Neuronal stem cell (in vitro differentiated cells): ENCODE measurements around the gene DHX34.
A peak's percentile ranks its signal among the peaks of the same experiment; 100 is the strongest.

Source experiments
- DNase-seq: peaks from one replicate; pipeline ENCODE4 v3.0.0-alpha.2; 2013; ENCODE audit warnings: low spot score
- H2AFZ ChIP-seq: one replicate; pipeline ENCODE4 v1.6.1; 2013; ENCODE audit warnings: mild to moderate bottlenecking, low read length, inconsistent platforms
- H2AK5ac ChIP-seq: 2 replicates; pipeline ENCODE4 v1.6.1; 2013; ENCODE audit warnings: low read depth, mild to moderate bottlenecking, inconsistent platforms, low read length, moderate library complexity, mixed read lengths
- H2BK120ac ChIP-seq: 2 replicates; pipeline ENCODE4 v1.6.1; 2013; ENCODE audit warnings: low read depth, mild to moderate bottlenecking, inconsistent platforms, low read length, moderate library complexity, mixed read lengths
- H2BK12ac ChIP-seq: one replicate; pipeline ENCODE4 v1.6.1; 2013; ENCODE audit warnings: low read length, inconsistent platforms
- H2BK15ac ChIP-seq: 2 replicates; pipeline ENCODE4 v1.6.1; 2013; ENCODE audit warnings: mild to moderate bottlenecking, low read length, inconsistent platforms, mixed read lengths
- H2BK5ac ChIP-seq: one replicate; pipeline ENCODE4 v1.6.1; 2013; ENCODE audit warnings: inconsistent platforms, mild to moderate bottlenecking, low read length, moderate library complexity
- H3K14ac ChIP-seq: one replicate; pipeline ENCODE4 v1.6.1; 2013; ENCODE audit warnings: low read length, inconsistent platforms
- H3K18ac ChIP-seq: 2 replicates; pipeline ENCODE4 v1.6.1; 2013; ENCODE audit warnings: low read length, inconsistent platforms
- H3K23ac ChIP-seq: 2 replicates; pipeline ENCODE4 v1.6.1; 2013; ENCODE audit warnings: low read depth, mild to moderate bottlenecking, mixed read lengths, low read length, inconsistent platforms; ENCODE audit not compliant: poor library complexity
- H3K27ac ChIP-seq: replicated peaks from 3 replicates; pipeline ENCODE4 v1.5.1; 2013; ENCODE audit warnings: low read length, inconsistent platforms
- H3K27me3 ChIP-seq, 3 experiments: 2 replicates each; pipeline ENCODE4 v1.6.1; 2013; ENCODE audit warnings: low read length in 3 of 3, mild to moderate bottlenecking in 2 of 3, inconsistent platforms in 1 of 3, low read depth in 1 of 3, mixed read lengths in 1 of 3, moderate library complexity in 1 of 3; ENCODE audit not compliant: control insufficient read depth in 3 of 3, insufficient read depth in 3 of 3
- H3K36me3 ChIP-seq, 2 donors: replicated peaks in 1 of 2; 2 replicates each; pipeline ENCODE4 v1.6.1; 2013; ENCODE audit warnings: low read length in 2 of 2; ENCODE audit not compliant: control insufficient read depth in 2 of 2, insufficient read depth in 2 of 2
- H3K4ac ChIP-seq: 2 replicates; pipeline ENCODE4 v1.6.1; 2013; ENCODE audit warnings: inconsistent platforms, mild to moderate bottlenecking, low read length, moderate library complexity
- H3K4me1 ChIP-seq, 2 donors: 1 replicate in 1 of 2; 2 replicates in 1 of 2; pipeline ENCODE4 v1.6.1; 2013; ENCODE audit warnings: low read length in 2 of 2, low read depth in 1 of 2; ENCODE audit not compliant: control insufficient read depth in 2 of 2, insufficient read depth in 1 of 2
- H3K4me2 ChIP-seq: one replicate; pipeline ENCODE4 v1.6.1; 2013; ENCODE audit warnings: mild to moderate bottlenecking, low read length, inconsistent platforms; ENCODE audit not compliant: insufficient read depth, poor library complexity, severe bottlenecking
- H3K4me3 ChIP-seq, 2 donors: 2 replicates each; pipeline ENCODE4 v1.5.1; 2013; ENCODE audit warnings: low read length in 2 of 2, mild to moderate bottlenecking in 2 of 2, inconsistent platforms in 1 of 2, moderate library complexity in 1 of 2
- H3K79me1 ChIP-seq: one replicate; pipeline ENCODE4 v1.6.1; 2013; ENCODE audit warnings: low read depth, mild to moderate bottlenecking, inconsistent platforms, low read length, moderate library complexity
- H3K9ac ChIP-seq: one replicate; pipeline ENCODE4 v1.6.1; 2013; ENCODE audit warnings: mild to moderate bottlenecking, low read depth, low read length, inconsistent platforms; ENCODE audit not compliant: poor library complexity
- H3K9me3 ChIP-seq, 2 donors: replicated peaks in 1 of 2; 2 replicates each; pipeline versions ENCODE3 to v1.6.1; 2013; ENCODE audit warnings: low read length in 2 of 2, mild to moderate bottlenecking in 2 of 2, inconsistent platforms in 1 of 2, low read depth in 1 of 2, mixed read lengths in 1 of 2, moderate library complexity in 1 of 2; ENCODE audit not compliant: control insufficient read depth in 2 of 2, insufficient read depth in 1 of 2
- H4K8ac ChIP-seq: one replicate; pipeline ENCODE4 v1.6.1; 2013; ENCODE audit warnings: low read depth, mild to moderate bottlenecking, inconsistent platforms, low read length, moderate library complexity
- H4K91ac ChIP-seq: one replicate; pipeline ENCODE4 v1.6.1; 2013; ENCODE audit warnings: low read length, low read depth, mild to moderate bottlenecking, inconsistent platforms; ENCODE audit not compliant: poor library complexity
- WGBS, 2 donors: extraction: QIAGEN DNeasy Blood & Tissue Kit; methylation state at CpG; one replicate each; pipeline ENCODE4 v1.1.7; 2013; ENCODE audit warnings: missing lambda C conversion rate in 2 of 2, mixed read lengths in 1 of 2; ENCODE audit not compliant: insufficient read length in 2 of 2, insufficient replicate concordance in 1 of 2; ENCODE audit errors: extremely low coverage in 2 of 2; 5-methylcytosine and 5-hydroxymethylcytosine counted together

Gene DHX34

DNA sequence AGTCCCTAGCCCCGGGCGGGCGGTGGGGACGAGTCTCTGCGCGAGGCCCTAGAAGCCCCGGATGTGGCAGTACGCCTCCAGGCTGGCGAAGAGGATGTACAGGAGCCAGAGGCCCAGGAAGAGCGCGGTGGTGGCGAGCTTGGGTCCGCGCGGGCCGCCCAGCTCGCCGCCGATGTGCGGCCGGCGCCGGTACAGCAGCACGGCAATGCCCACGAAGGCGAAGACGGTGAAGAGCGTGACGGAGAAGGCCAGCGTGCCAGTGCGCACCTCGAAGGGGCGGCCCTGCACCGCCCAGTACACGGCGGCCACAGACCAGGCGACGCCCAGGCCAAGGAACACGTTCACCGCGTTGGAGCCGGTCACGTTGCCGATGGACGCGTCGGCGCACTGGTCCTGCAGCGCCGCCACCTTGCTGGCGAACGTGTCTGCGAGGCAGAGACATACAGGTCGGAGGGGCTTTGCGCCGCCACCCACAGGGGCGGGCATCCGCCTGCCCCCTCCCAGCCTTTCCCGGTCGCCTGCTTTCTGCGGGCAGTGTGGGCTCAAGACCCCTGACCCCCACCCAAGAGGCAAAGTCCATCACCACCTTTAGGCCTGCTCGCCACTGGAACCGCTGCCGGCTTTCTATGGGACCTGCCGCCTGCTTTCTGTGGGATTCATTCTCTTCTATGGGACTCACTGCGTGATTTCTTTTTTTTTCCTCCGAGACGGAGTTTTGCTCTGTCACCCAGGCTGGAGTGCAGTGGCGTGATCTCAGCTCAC lies 81.1 kb downstream of the DHX34 start:
- H2BK15ac ChIP-seq, result peak overlapping the region; percentile 30
- H3K4ac ChIP-seq, result no peak overlapping the region
- peaks cover 5 to 28% (median 9%) of the 10 kb centered on the region in 3 experiments for H3K27me3 ChIP-seq
- H2AK5ac ChIP-seq, result peak overlapping the region; percentile 83
- H3K4me1 ChIP-seq, result peaks cover 15 to 18% of the 10 kb centered on the region in 2 donors
- peak overlapping the region; percentile 51 for H2AFZ ChIP-seq
- peak overlapping the region; percentile 73 for H3K4me2 ChIP-seq
- no peak overlapping the region for H4K91ac ChIP-seq
- WGBS, 2 donors, result no CpG with 5 or more reads among the region's 69 CpGs
- no peaks in the 10 kb centered on the region for H3K9me3 ChIP-seq
- H3K36me3 ChIP-seq, result no peaks in the 10 kb centered on the region
- peak overlapping the region; percentile 67 for H2BK12ac ChIP-seq
- H3K9ac ChIP-seq, result peak overlapping the region; percentile 96
- peak overlapping the region; percentile 90 for H3K23ac ChIP-seq
- peak overlapping the region; percentile 96 for H3K18ac ChIP-seq
- no peak overlapping the region for H3K14ac ChIP-seq
- H2BK120ac ChIP-seq, result peak overlapping the region; percentile 50
- no peaks in the 10 kb centered on the region for H3K79me1 ChIP-seq
- H3K27ac ChIP-seq, result no peak overlapping the region
- H3K4me3 ChIP-seq, result peak overlapping the region in 1 of 2 donors; percentile 73
- DNase-seq, result no peak
- no peak overlapping the region for H2BK5ac ChIP-seq
- peak overlapping the region; percentile 19 for H4K8ac ChIP-seq

DNA sequence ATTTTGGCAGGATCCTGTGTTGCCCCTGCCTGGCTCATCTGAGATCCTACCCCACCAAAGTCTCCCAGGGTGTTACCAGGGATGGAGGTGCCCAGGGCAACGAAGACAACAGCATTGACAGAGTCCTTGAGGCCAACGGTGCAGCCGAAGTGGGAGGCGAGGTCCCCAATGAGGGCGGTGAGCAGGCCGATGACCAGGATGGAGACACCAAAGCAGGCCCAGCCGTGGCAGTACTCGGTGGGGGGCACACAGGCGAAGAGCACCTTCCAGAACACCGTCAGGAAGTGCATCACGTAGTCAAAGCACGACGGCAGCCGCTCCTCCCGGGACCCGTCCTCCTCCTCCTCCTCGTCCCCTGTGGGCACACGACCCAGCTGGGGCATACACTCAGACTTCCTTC lies 83.0 kb downstream of the DHX34 start:
- Histone ChIP-seq H3K79me1 (no peaks in the 10 kb centered on the region), H4K8ac (no peak overlapping the region), H3K36me3 (no peaks in the 10 kb centered on the region), H3K14ac (no peak overlapping the region), H3K9ac (no peak overlapping the region), H3K4me1 (peaks cover 15 to 20% of the 10 kb centered on the region in 2 donors), H4K91ac (no peak overlapping the region), H3K18ac (no peak overlapping the region), H2AK5ac (peak overlapping the region; percentile 31), H3K27ac (no peak overlapping the region), H2BK12ac (no peak overlapping the region), H3K4me2 (no peak overlapping the region), H2AFZ (no peak overlapping the region), H3K23ac (peak overlapping the region; percentile 60), H2BK5ac (no peak overlapping the region), H2BK120ac (no peak overlapping the region), H3K4ac (no peak overlapping the region), H3K9me3 (no peaks in the 10 kb centered on the region), H3K4me3 (no peak overlapping the region), H2BK15ac (no peak overlapping the region), H3K27me3 (peaks cover 5 to 27% (median 9%) of the 10 kb centered on the region in 3 experiments)
- WGBS, 2 donors, result no CpG with 5 or more reads among the region's 18 CpGs
- DNase-seq, result no peak
